Astrocyte (in vitro differentiated cells and primary cell): ENCODE results near the gene NPTX1. TPM values are rescaled to one million over a fixed set of nuclear protein-coding genes. Genes with fewer than 3 reads are reported as not detected.
A peak's percentile ranks its signal among the peaks of the same experiment; 100 is the strongest.

ENCODE experiments used
- DNase-seq: peaks from one replicate; pipeline ENCODE4 v3.0.0-alpha.2; 2010; ENCODE audit warnings: low read depth
- FAIRE-seq: peaks from 2 replicates; lab custom pipeline; 2011; peaks lifted over from hg19 to GRCh38; lab: Jason Lieb, UNC
- H2AFZ ChIP-seq: 2 replicates; pipeline ENCODE4 v1.6.0; 2012; ENCODE audit warnings: low read depth, low read length, inconsistent platforms
- H3K27ac ChIP-seq: 2 replicates; pipeline ENCODE4 v1.5.1; 2011; ENCODE audit warnings: low read depth, low read length, inconsistent platforms
- H3K27me3 ChIP-seq: 2 replicates; pipeline ENCODE4 v1.6.0; 2011; ENCODE audit warnings: low read length, inconsistent platforms; ENCODE audit not compliant: insufficient read depth
- H3K36me3 ChIP-seq: 2 replicates; pipeline ENCODE4 v1.5.1; 2011; ENCODE audit warnings: low read length, inconsistent platforms; ENCODE audit not compliant: insufficient read depth
- H3K4me1 ChIP-seq: 2 replicates; pipeline ENCODE4 v1.5.1; 2011; ENCODE audit warnings: low read length, inconsistent platforms; ENCODE audit not compliant: insufficient read depth
- H3K4me2 ChIP-seq: 2 replicates; pipeline ENCODE4 v1.6.0; 2012; ENCODE audit warnings: low read length, inconsistent platforms
- H3K4me3 ChIP-seq: 2 replicates; pipeline ENCODE4 v1.5.1; 2011; ENCODE audit warnings: low read depth, mild to moderate bottlenecking, low read length, inconsistent platforms; ENCODE audit not compliant: insufficient read depth
- H3K79me2 ChIP-seq: 2 replicates; pipeline ENCODE4 v1.6.0; 2012; ENCODE audit warnings: mild to moderate bottlenecking, low read length, inconsistent platforms; ENCODE audit not compliant: insufficient read depth
- H3K9ac ChIP-seq: 2 replicates; pipeline ENCODE4 v1.6.0; 2012; ENCODE audit warnings: mild to moderate bottlenecking, low read length, inconsistent platforms
- H3K9me3 ChIP-seq: 2 replicates; pipeline ENCODE4 v1.5.1; 2012; ENCODE audit warnings: low read depth, mild to moderate bottlenecking, low read length, inconsistent platforms; ENCODE audit not compliant: insufficient read depth
- H4K20me1 ChIP-seq: 2 replicates; pipeline ENCODE4 v1.6.0; 2012; ENCODE audit warnings: low read length, inconsistent platforms; ENCODE audit not compliant: insufficient read depth
- H3K27ac Mint-ChIP-seq: one replicate; pipeline ENCODE4 v1.8.0; 2021; ENCODE audit warnings: mild to moderate bottlenecking, mixed read lengths; ENCODE audit not compliant: unreplicated experiment
- H3K27me3 Mint-ChIP-seq: one replicate; pipeline ENCODE4 v1.8.0; 2021; ENCODE audit warnings: low read depth, mixed read lengths; ENCODE audit not compliant: unreplicated experiment
- H3K36me3 Mint-ChIP-seq: one replicate; pipeline ENCODE4 v1.8.0; 2021; ENCODE audit warnings: low read depth, mixed read lengths; ENCODE audit not compliant: unreplicated experiment
- H3K4me1 Mint-ChIP-seq: one replicate; pipeline ENCODE4 v1.8.0; 2021; ENCODE audit warnings: low read depth, mixed read lengths; ENCODE audit not compliant: unreplicated experiment
- H3K4me3 Mint-ChIP-seq: one replicate; pipeline ENCODE4 v1.8.0; 2021; ENCODE audit warnings: mild to moderate bottlenecking, moderate library complexity, mixed read lengths; ENCODE audit not compliant: unreplicated experiment
- H3K9me3 Mint-ChIP-seq: one replicate; pipeline ENCODE4 v1.8.0; 2021; ENCODE audit warnings: mild to moderate bottlenecking, mixed read lengths; ENCODE audit not compliant: unreplicated experiment
- EZH2 ChIP-seq: IDR thresholded peaks from 2 replicates; pipeline ENCODE4 v1.6.1; 2012; ENCODE audit warnings: mild to moderate bottlenecking, low read length, inconsistent platforms; ENCODE audit not compliant: insufficient read depth
- total RNA-seq: library from RNA; stranded (reverse); gene quantifications from 2 replicates; pipeline ENCODE4 v1.2.1, GENCODE V29; 2021
- TF ChIP-seq, protein P1 (sequence below): IDR thresholded peaks from 2 replicates; pipeline ENCODE4 v1.5.1; 2011; ENCODE audit warnings: low read depth, mild to moderate bottlenecking, inconsistent platforms, low read length, moderate library complexity; ENCODE audit not compliant: insufficient read depth

NPTX1 gene
- total RNA-seq, 1 donor from 2014 or later: 0.43 TPM

DNA sequence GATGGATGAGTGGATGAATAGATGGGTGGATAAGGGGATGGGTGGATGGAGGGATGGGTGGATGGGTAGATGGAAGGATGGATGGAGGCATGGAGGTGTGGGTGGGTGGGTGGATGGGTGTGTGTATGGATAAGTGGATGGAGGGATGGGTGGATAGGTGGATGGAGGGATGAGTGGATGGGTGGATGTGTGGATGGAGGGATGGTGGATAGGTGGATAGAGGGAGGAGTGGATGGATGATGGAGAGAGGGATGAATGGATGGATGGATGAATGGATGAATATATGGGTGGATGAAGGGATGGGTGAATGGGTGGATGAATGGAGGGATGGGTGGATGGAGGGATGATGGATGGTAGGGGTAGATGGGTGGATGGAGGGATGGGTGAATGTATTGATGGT is 27.5 kb upstream of the NPTX1 start:
- H3K27ac Mint-ChIP-seq: no peak overlapping the region
- peaks cover 16% of the 10 kb centered on the region for H3K27me3 Mint-ChIP-seq

DNA sequence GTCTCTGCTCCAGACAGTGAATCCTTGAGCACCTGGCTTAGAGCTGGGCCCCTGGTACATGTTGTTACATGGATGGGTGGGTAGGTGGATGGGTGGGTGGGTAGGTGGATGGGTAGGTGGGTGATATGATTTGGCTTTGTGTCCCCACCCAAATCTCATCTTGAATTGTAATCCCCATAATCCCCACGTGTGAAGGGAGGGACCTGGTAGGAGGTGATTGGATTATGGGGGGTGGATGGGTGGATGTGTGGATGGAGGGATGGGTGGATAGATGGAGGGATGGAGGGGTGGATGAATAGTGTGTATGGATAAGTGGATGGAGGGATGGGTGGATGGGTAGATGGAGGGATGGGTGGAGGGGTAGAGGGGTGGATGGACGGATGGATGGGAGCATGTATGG is 26.6 kb upstream of the NPTX1 start:
- no peak for TF ChIP-seq EZH2
- TF ChIP-seq, protein P1, sequence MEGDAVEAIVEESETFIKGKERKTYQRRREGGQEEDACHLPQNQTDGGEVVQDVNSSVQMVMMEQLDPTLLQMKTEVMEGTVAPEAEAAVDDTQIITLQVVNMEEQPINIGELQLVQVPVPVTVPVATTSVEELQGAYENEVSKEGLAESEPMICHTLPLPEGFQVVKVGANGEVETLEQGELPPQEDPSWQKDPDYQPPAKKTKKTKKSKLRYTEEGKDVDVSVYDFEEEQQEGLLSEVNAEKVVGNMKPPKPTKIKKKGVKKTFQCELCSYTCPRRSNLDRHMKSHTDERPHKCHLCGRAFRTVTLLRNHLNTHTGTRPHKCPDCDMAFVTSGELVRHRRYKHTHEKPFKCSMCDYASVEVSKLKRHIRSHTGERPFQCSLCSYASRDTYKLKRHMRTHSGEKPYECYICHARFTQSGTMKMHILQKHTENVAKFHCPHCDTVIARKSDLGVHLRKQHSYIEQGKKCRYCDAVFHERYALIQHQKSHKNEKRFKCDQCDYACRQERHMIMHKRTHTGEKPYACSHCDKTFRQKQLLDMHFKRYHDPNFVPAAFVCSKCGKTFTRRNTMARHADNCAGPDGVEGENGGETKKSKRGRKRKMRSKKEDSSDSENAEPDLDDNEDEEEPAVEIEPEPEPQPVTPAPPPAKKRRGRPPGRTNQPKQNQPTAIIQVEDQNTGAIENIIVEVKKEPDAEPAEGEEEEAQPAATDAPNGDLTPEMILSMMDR: no peak
- H3K27me3 Mint-ChIP-seq: peaks cover 19% of the 10 kb centered on the region
- H3K4me1 ChIP-seq: peaks cover 33% of the 10 kb centered on the region
- H3K27ac ChIP-seq: no peak overlapping the region
- H3K4me3 Mint-ChIP-seq: no peak overlapping the region
- no peak overlapping the region for H3K4me3 ChIP-seq
- H3K27me3 ChIP-seq: peaks cover 2% of the 10 kb centered on the region
- H3K4me2 ChIP-seq: no peak overlapping the region
- no peaks in the 10 kb centered on the region for H3K9me3 Mint-ChIP-seq
- no peak overlapping the region for H3K9ac ChIP-seq
- no peaks in the 10 kb centered on the region for H3K36me3 Mint-ChIP-seq
- H2AFZ ChIP-seq: no peak overlapping the region
- H3K4me1 Mint-ChIP-seq: peaks cover 18% of the 10 kb centered on the region
- H4K20me1 ChIP-seq: no peaks in the 10 kb centered on the region
- no peak for DNase-seq
- no peaks in the 10 kb centered on the region for H3K9me3 ChIP-seq
- FAIRE-seq: no peak
- no peak overlapping the region for H3K27ac Mint-ChIP-seq
- H3K36me3 ChIP-seq: no peaks in the 10 kb centered on the region
- no peaks in the 10 kb centered on the region for H3K79me2 ChIP-seq

More for the DNA sequence above, 27.5 kb upstream of the NPTX1 start:
- Histone ChIP-seq H3K79me2 (no peaks in the 10 kb centered on the region), H3K4me3 (no peak overlapping the region), H3K4me1 (peaks cover 24% of the 10 kb centered on the region), H2AFZ (no peak overlapping the region), H4K20me1 (no peaks in the 10 kb centered on the region), H3K27ac (no peak overlapping the region), H3K4me2 (no peak overlapping the region), H3K27me3 (peaks cover 2% of the 10 kb centered on the region), H3K9me3 (no peaks in the 10 kb centered on the region), H3K9ac (peak overlapping the region; percentile 33), H3K36me3 (no peaks in the 10 kb centered on the region)
- no peak for DNase-seq
- no peak overlapping the region for H3K4me3 Mint-ChIP-seq
- H3K4me1 Mint-ChIP-seq: peaks cover 13% of the 10 kb centered on the region
- no peaks in the 10 kb centered on the region for H3K36me3 Mint-ChIP-seq
- no peak for FAIRE-seq
- no peak for TF ChIP-seq EZH2
- TF ChIP-seq, protein P1: no peak
- no peaks in the 10 kb centered on the region for H3K9me3 Mint-ChIP-seq

DNA sequence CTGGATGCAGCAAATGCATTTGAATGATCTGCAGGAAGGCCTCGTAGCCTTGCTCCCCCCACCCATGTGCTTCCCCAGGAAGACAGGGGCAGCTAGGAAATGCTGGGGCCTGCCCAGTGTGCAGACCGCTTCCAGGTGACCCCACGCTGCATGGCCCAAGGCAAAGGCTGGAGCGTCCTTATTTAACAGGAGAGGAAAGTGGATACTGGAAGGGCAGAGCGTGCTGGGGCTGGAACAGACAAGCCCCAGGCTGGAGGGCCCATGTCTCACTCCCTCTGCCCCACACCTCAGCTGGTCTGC is 26.1 kb upstream of the NPTX1 start:
- H3K79me2 ChIP-seq: no peaks in the 10 kb centered on the region
- FAIRE-seq (no peak), DNase-seq (no peak)
- H3K4me2 ChIP-seq: peak overlapping the region; percentile 47
- H4K20me1 ChIP-seq: no peaks in the 10 kb centered on the region
- Mint-ChIP-seq H3K36me3 (no peaks in the 10 kb centered on the region), H3K27me3 (peaks cover 22% of the 10 kb centered on the region), H3K9me3 (no peaks in the 10 kb centered on the region), H3K4me1 (peaks cover 18% of the 10 kb centered on the region), H3K4me3 (no peak overlapping the region), H3K27ac (no peak overlapping the region)
- H2AFZ ChIP-seq: no peak overlapping the region
- H3K4me1 ChIP-seq: peaks cover 35% of the 10 kb centered on the region
- H3K27me3 ChIP-seq: peaks cover 2% of the 10 kb centered on the region
- no peaks in the 10 kb centered on the region for H3K9me3 ChIP-seq
- H3K9ac ChIP-seq: peak overlapping the region; percentile 14
- H3K4me3 ChIP-seq: no peak overlapping the region
- H3K36me3 ChIP-seq: no peaks in the 10 kb centered on the region
- no peak for TF ChIP-seq EZH2
- TF ChIP-seq, protein P1: no peak
- H3K27ac ChIP-seq: no peak overlapping the region
